Forelimb muscle (tissue), 1 donor: ENCODE results near the gene DOCK2. TPM values are rescaled to one million over a fixed set of nuclear protein-coding genes. Genes with fewer than 3 reads are reported as not detected.
"Not testable (repeated sequence)": the region's sequence is repeated elsewhere in the genome, so short reads cannot be mapped to it uniquely, and the experiment has no call there.

ENCODE experiments used
- DNase-seq: peaks from one replicate; pipeline ENCODE4 v3.0.0-alpha.2; 2013; ENCODE audit warnings: low read depth
- polyA plus RNA-seq: library from polyadenylated mRNA; unstranded; fragments of 120-200 nt; gene quantifications from one replicate; pipeline ENCODE4 v1.2.1, GENCODE V29; 2013; ENCODE audit not compliant: insufficient read length

Gene DOCK2
- polyA plus RNA-seq, 1 donor, result 2.6 TPM

DNA sequence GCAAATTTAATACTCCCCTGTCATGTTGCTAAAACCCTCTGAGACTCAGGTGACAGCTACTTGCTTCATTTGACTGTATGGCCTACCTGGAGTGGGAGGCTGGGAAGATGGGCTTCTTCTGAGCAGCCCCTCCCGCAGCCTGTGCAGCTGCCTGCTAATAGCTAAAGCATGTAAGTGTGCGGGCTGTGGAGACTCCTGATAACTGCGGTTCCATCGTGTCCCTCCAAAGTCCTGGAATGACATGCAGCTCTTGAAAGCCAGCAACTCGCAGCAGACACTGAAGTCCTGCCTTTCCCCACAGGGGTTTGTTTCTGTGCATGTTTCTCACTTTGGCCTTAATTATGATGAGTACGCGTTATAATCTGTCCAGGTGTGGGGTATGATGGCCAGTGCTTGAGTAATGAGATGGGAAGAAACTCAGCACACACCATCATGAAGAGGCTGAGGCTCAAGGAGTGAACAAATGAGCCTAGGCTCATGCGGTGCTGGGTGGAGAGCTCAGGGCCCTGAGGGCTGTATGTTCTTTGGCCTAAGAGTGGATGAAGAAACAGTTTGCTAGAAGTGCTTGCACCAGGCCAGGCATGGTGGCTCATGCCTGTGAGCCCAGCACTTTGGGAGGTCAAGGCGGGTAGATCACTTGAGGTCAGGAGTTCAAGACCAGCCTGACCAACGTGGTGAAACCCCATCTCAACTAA is 119.1 kb downstream of the DOCK2 start:
- no peak for DNase-seq

DNA sequence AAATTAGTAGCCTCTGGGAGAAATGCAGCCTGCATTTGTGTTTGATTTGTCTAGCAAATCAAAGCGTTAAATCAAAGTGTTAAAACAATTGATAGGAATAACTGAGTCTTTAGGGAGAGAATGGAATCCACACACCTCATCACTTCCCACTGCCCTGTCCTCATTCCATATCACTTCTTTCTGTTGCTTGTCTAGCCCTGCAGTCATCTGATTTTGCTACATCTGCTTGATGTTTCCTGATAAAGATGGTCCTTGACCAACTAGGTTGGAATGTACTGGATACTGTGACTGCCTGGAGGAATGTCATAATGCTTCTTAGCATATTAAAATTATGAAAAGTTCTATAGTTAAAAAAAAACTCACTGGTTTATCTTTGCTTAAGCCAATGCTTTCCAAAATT is 119.9 kb downstream of the DOCK2 start:
- no peak for DNase-seq

DNA sequence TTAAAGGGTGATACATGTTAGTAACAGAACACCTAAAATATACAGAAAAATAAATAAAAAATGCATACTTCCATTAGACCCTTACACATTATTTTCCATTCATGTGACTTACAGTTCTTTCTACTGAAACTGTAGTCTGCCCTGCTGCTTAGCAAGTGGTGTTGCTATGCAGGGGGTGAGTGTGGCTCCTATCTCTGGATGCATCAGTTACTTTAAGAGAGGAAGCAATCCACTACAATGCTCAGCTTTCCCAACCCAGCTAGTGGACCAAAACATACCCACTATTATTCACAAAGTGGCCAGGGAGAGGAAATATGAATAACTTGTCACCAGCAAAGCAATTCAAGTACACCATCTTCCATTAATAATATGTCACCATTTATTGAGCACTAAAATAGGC is 121.8 kb downstream of the DOCK2 start:
- DNase-seq, result no peak

DNA sequence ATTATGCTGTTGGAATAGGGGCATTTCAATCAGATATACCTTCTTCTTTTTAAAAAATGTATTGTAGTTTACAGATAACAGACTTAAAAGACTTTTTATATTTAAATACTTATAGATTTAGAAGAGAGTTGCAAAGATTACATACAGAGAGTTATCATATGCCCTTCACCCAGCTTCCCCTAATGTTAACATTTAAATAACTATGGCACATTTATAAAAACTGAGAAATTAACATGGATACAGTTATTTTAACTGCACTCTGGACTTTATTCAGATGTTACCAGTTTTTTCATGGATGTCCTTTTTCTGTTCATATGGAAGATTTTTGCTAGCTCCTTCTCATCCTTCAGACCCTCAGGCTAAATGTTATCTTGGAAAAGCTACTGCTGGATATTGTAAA is 123.2 kb downstream of the DOCK2 start:
- no peak for DNase-seq

DNA sequence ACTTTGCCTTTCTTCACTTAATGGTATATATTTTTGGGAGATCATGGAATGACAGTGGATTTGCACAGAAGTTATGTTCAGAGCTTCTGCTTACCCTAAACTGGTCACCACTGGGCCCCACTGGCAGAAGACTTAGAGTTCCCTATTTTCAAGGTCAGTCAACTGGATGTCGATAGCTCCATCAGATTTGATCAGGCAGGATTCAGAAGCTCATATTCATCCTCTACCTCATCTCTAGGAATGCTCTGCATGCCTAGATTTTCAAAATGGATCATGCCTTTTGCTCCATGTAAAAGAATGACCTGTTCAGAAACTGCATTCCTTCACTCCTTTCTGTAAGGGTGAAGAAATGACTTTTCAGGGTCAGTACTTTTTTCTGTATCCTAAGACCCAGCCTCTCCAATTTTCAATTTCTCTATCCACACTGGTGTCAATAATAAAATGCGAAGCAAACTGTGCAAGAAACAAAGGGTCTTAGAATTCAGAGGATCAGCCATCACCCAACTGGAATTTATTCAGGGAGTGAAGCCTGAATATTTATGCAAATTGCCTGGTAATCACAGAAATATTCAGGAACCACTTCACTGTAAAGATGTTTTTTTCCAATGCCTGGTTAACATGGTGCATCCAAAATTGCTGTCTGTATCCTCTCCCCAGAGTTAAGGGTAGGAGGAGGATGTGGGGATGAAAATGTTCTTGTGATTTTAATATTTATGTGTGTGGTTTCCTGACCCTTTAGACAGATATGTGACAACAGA is 125.4 kb downstream of the DOCK2 start:
- DNase-seq, result no peak

DNA sequence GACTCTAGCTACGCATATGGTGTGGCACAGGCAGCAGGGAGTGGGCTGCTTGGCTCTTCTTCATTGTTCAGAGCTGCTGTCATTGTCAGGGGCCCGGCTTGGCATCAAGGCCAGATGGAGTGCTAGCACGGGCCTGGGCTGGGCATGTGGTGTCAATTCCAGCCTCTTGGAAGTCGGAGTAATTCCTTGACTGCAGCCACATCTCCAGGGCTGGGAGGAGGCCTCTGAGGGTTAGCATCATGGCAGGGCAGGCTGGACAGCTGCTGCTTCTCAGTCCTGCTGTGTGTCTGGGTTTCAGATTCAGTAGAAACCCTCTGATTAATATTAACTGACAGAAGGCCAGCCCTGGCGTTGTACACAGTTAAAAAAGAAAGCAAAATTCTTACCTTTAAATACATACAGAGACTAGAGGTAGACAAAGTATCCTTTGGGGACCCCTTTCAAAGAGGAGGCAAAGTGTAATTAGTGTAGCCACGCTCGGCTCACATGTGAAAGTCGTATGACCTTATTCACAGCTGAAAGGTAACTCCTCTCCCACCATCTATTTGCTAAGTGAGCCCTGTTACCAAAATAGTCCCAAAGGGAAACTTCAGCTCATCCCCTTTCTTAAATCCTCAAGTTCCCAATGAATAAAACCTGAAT is 126.4 kb downstream of the DOCK2 start:
- DNase-seq, result no peak

DNA sequence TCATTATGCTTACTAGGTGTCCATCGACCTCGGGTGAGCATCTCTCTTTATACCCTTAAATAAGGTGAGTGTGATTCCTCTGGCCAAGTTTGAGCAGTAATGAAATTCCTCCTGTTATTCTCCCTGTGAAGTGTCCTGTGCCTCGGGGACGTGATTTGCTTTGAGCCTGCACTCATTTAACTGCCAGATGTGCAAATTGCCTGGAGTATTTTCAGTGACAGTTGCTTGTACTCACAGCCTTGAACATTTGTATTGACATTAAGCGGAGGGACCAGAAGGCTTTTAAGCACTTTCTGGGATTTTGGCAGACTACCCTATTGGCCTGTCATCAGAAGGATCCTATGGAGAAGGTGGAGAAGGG is 126.9 kb downstream of the DOCK2 start:
- DNase-seq, result no peak

DNA sequence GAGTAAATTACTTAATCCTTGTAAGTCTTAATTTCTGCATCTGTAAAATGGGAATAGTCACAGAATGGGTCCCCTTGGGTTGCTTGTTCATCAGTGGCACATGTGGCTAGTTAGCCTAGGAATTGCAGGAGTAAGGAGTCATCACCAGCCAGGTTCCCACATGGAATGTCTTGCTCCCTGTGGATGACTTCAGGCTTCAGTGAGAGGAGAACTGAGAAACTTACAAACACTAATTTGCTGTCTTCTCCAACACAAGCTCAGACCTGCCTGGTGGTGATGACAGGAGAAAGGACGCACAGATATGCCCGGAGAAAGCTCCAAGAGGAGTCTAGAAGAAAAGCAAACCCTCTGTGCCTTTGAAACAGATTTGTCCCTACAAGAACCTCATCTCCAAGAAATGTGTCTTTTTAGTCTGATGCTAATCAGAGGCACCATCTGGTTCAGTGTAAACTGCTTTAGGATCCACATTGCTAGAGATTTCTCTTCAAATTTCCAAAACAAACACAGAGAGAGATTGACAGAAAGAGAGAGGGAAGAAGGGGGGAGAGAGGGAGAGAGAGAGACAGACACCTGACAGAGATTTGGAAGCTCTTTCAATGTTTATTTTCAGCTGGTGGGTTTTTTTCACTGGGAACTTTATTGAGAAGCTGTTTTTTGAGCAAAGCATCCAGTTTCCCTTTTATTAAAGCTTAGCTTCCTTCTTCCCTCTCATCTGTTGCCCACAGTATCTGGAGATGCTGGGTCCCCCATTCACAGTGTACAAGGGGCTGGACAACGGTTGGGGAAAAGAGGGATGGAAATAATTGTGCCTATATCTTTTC is 128.3 kb downstream of the DOCK2 start:
- no peak for DNase-seq

DNA sequence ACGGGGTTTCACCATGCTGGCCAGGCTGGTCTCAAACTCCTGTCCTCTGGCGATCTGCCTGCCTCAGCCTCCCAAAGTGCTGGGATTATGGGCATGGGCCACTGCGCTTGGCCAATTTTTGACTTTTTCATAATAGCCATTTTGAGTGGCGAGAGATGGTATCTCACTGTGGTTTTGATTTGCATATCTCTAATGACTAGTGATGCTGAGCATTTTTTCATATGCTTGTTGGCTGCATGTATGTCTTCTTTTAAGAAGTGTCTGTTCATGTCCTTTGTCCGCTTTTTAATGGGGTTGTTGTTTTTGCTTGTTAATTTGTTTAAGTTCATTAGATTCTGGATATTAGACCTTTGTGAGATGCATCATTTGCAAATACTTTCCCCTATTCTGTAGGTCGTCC is 129.9 kb downstream of the DOCK2 start:
- DNase-seq, result not testable (repeated sequence)

DNA sequence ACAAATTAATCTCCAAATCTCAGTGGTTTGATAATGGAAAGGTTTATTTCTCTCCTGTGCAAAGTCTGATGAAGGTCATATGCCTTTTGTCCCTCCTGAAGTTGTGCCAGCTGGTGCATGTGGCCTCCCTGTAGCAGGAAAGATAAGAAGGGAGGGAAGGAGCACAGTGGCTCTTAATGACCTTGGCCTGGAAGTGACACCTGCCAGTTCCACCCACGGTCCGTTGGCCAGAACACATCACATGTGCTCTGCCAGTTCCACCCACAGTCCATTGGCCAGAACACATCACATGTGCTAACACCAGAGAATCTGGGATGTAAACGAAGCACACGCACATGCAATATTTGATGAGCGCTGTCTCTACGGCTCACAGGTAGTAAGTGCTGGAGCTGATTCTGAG is 130.9 kb downstream of the DOCK2 start:
- DNase-seq, result no peak

DNA sequence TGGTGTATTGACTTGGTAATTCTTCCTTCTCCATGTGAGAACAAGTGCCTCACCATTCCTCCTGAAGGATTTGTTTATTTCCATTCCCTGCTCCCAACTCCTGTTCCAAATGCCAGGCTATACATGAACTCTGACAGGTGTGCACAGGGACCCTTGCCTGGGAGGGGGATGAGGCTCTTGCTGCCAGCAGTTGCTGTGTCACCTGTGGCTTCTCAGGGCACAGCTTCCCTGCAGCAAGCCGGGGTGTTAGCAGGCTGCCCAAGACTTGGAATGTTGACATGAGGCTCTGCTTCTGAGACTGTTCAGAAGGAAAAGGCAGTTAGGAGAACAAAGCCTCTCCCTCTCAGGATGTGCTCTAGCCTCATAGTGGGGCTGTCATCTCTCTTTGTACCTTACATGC is 131.3 kb downstream of the DOCK2 start:
- DNase-seq, result no peak

DNA sequence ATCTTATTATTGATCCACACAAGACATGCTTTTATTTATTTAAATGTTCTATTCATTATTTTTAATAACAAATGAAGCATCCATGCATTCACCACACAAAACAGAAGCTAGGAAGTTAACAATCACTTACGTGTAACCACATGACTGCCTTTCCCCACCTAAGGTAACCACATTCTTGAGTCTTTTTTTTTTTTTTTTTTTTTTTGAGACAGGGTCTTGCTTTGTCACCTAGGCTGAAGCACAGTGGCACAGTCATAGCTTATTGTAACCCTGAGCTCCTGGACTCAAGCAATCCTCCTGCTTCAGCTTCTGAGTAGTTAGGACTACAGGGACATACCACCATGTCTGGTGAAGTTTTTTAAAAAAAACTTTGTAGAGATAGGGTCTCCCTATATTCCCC is 133.0 kb downstream of the DOCK2 start:
- DNase-seq, result no peak

DNA sequence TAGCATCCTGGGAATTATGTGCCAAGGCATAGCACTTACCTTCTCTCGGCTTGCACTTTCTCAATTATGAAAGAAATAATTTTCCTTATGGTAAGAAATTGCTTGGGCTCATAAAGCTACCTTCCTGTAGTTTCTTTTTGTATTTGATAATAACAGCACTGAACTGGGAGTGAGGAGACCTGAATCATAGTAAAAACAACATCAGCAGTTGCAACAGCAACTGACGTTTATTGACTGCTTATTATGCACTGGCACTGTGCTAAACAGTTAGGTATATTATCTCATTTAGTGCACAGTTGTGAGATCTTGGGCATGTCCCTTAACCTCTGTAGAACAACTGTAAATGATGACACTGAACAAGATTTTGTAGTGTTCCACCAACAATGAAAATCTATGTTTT is 135.2 kb downstream of the DOCK2 start:
- no peak for DNase-seq

DNA sequence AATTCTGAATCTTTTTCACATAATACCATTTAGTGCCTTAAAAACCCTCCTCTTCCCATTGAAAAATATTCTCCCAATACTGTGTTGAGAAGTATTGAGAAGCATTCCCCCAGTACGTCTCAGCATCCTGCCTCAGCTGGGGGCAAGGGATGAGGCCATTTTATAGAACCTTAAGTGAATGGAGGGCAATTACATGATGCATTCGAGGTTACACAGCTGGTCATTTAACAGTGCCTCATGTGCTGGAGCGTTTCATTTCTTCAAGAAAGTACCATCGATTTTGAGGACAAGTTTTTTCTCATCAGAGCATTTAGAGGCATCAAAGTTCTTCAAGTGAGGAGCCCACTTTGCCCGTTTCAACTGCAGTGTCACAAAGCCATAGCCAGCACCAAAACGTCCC is 135.6 kb downstream of the DOCK2 start:
- no peak for DNase-seq

DNA sequence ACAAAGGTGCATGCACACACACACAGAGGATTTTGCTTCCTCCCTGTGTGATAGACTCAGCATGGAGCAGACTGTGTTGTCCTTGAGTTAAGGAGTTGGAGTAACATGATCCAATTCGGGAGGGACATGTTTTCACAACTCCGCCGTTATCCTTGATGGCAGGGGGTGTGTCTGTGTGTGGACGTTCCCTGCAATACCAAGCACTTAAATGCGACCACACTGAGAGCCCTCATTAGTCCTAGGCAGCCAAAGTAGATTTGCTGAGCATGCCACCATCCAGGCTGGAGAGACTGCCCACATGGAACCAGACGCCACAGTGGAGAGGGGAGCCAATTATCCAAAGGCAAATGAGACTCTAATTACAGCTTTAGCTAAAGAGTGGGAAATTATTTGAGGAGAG is 140.1 kb downstream of the DOCK2 start:
- DNase-seq, result no peak

DNA sequence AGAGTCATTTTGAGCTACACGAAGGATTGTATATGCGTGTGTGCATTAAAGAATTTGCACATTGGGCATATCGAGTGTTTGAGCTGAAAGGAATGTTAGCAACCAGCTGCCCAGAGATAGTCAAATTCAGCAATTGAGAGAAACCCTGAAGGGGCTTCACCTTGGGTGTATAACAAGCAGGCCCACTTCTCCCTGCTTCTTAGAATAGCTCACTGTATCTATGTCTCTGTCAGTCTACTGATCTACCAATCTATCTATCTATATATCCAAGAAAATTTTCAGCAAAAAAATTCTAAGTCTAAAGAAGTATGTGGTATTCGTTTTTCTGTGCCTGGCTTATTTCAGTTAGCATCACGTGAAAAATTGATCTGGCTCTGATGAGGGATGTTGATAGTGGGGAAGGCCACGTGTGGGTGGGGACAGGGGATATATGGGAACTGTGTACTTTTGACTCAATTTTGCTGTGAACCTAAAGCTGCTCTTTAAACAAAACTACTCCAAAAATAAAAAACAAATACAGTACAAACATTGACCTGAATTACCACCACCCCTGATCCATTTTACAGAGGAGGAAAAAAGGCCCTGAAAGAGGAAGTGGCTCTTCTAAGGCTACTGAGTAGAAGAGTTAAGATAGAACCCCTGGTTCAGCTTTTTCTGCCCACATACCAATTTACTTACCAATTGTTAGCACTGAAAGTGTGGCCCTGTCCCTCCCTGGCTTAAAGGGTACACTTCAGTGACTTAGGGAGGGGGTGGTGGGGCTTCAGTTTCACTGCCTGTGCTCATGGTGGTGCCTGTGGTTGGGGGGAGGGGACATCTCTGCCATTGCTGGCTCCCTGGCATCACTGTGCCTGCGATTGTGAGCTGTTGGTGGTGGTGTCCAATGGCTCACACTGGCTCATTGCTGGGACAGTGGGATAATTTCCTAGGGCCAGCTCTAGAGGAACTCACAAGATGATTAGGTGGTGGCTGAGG is 141.8 kb downstream of the DOCK2 start:
- DNase-seq, result no peak

DNA sequence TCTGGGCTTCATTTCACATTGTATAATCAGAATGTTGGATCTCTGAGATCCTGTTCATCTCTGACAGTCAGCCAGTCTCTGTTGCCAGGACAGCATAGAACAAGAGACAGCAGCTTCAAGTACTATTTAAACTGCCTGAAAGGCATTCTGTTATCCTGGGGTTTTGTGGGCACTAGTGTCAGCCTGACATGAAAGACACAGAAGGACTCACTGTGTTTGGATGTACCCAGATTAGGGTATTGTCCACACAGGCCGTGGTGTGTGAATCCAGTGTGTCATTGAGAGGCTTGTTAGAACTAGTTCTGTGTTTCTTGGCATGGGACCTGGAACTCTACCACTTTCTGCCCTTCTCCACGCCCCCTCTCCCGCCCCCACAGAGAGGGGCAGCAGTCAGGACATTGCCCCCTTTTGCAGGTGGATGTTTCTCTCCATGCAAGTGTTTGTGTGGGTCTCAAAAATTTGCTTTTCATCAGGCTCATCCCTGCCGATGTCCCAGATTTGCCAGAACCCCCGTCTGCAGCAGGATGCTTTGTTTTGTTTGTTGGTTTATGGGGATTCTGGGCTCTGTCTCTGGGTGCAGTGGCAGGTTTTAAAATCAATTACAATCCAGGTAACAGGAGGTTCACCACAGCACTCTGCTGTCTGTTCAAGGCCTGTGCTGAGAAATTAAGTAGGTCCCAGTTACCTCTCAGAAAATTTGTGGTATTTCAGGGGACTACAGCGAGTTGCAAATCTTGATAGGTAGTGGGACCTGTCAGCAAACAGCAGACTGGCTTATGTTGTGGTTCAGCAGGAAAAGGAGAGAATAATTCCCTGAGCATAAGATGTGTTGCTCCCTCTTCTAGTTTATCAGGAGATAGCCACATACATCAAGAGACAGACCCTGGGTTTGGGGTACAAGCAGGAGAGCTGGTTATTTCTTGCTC is 144.6 kb downstream of the DOCK2 start:
- DNase-seq, result no peak

DNA sequence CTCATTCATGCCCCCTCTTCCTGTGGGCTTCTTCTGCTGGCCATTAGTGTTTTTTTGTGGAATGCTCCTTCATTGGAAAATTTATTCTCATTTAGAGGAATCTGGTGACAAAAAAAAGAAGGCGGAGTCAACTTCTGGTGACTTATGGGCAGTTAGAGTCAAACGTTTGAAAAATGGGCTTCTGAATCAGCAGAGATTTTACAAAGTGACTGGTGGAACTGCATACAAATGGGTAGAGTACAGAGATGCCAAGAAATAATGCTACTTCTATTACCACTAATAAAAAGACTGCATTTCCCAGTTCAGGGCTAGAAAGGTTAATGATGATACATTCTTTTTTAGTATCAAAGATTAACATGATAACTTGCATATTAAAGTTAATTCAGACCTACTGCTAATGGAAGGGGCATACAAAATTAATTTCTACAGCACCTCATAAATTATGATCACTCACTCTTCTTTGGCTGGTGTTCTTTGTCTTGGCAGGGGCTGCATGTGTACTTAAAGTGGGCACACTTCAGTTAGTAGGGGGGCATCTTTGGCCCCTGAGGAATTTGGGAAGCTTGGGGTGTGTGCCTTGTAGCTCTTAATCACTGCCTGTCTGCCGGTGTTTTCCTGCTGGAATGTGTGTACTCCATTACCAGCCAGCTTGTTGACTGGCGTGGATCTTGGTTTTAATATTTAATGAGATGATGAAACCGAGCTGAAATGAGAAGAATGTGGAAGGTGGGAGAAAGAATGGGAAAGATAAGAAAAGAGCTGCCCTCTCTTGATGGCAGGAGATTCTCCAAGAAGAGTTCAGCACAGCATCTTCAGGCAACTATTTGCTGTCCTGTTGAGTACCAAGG is 148.9 kb downstream of the DOCK2 start:
- no peak for DNase-seq

DNA sequence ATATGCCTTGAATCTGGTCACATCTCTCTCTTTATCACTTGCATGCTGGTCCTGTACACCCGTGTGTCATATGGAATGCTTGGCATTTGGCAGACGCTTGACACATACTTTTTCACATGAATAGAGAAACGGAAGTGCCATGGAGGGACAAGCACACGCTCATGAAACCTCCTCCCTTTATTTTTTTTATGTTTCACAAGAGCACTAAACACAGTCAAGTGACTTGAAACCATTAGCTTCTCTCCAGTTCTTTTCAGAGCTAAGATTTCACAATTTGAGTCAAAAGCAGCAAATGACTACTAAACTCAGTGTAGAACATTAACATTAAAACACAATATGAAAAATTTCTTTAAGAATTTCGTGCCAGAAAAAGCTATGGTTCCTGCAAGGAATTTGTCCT is 151.1 kb downstream of the DOCK2 start:
- DNase-seq, result no peak
